ENCODE data around the gene MAP3K7.

Gene MAP3K7

GRCh38 chr6:90596967-90597539, 10.2 kb upstream of the MAP3K7 start:
- no peak for DNase-seq (ENCODE audit: low read depth)

GRCh38 chr6:90595854-90596253, 9.0 kb upstream of the MAP3K7 start:
- no peak for DNase-seq (ENCODE audit: low read depth)
- no peak overlapping the region for H3K4me3 ChIP-seq (ENCODE audit: low read depth, low read length)
- TF ChIP-seq, protein P1, sequence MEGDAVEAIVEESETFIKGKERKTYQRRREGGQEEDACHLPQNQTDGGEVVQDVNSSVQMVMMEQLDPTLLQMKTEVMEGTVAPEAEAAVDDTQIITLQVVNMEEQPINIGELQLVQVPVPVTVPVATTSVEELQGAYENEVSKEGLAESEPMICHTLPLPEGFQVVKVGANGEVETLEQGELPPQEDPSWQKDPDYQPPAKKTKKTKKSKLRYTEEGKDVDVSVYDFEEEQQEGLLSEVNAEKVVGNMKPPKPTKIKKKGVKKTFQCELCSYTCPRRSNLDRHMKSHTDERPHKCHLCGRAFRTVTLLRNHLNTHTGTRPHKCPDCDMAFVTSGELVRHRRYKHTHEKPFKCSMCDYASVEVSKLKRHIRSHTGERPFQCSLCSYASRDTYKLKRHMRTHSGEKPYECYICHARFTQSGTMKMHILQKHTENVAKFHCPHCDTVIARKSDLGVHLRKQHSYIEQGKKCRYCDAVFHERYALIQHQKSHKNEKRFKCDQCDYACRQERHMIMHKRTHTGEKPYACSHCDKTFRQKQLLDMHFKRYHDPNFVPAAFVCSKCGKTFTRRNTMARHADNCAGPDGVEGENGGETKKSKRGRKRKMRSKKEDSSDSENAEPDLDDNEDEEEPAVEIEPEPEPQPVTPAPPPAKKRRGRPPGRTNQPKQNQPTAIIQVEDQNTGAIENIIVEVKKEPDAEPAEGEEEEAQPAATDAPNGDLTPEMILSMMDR (IDR thresholded peaks at IDR 0.05; ENCODE audit: insufficient read depth, low read depth, low read length, missing control alignments) = no peak

More at GRCh38 chr6:90596967-90597539, 10.2 kb upstream of the MAP3K7 start:
- H3K4me3 ChIP-seq (ENCODE audit: low read depth, low read length) = no peak overlapping the region
- TF ChIP-seq, protein P1 (IDR thresholded peaks at IDR 0.05; ENCODE audit: insufficient read depth, low read depth, low read length, missing control alignments) = no peak

DNA sequence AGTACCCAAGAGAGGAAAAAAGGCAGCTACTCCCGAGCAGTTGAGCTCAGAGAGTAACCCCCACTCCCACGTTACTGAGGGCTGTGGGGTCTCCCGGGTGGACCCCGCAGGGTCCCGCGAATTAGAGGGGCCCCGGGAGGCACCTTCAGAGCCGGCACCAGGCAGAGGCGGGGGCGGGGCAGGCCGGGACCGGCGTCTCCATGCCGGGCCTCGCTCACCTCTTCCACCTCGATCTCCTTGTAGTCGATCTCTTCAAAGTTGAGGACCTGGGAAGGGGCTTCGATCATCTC, 381 bp downstream of the MAP3K7 start:
- no peak for DNase-seq (ENCODE audit: low read depth)

GRCh38 chr6:90584636-90585255, 2.1 kb downstream of the MAP3K7 start:
- peak overlapping the region; percentile 79 for H3K4me3 ChIP-seq (ENCODE audit: low read depth, low read length)
- TF ChIP-seq, protein P1 (IDR thresholded peaks at IDR 0.05; ENCODE audit: insufficient read depth, low read depth, low read length, missing control alignments) = no peak
- peak; percentile 38 for DNase-seq (ENCODE audit: low read depth)

More for the DNA sequence above, 381 bp downstream of the MAP3K7 start:
- TF ChIP-seq, protein P1 (IDR thresholded peaks at IDR 0.05; ENCODE audit: insufficient read depth, low read depth, low read length, missing control alignments) = no peak
- peak overlapping the region; percentile 79 for H3K4me3 ChIP-seq (ENCODE audit: low read depth, low read length)

DNA sequence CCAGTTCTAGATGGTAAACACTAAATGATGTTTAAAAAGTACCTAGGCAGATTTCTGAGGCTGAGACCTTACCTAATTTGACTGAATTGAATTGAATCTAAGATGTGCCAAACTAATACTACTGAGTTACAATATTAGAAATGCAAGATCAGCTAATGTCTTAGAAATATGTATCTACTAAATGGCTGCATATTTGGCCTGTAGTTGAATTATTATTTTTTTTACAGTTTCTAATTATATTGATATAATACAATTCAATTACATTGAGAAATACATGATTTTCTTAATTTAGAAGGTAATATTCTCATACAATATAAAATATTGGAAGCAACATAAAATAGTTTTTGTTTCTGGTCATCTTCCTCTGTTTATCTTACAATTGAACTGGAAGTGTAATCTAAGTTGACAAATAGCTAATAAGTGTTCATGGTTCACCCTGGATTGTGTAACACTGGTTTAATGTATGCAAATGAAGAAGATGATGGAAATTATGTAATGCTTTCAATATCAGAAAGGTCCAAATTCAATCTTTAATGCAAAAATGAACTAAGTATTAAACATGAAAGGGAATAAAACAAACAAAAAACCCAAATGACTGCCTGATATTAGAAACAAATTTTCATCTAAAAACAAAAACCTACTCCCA, 2.9 kb downstream of the MAP3K7 start:
- DNase-seq (ENCODE audit: low read depth) = no peak
- H3K4me3 ChIP-seq (ENCODE audit: low read depth, low read length) = no peak overlapping the region
- TF ChIP-seq, protein P1 (IDR thresholded peaks at IDR 0.05; ENCODE audit: insufficient read depth, low read depth, low read length, missing control alignments) = no peak

DNA sequence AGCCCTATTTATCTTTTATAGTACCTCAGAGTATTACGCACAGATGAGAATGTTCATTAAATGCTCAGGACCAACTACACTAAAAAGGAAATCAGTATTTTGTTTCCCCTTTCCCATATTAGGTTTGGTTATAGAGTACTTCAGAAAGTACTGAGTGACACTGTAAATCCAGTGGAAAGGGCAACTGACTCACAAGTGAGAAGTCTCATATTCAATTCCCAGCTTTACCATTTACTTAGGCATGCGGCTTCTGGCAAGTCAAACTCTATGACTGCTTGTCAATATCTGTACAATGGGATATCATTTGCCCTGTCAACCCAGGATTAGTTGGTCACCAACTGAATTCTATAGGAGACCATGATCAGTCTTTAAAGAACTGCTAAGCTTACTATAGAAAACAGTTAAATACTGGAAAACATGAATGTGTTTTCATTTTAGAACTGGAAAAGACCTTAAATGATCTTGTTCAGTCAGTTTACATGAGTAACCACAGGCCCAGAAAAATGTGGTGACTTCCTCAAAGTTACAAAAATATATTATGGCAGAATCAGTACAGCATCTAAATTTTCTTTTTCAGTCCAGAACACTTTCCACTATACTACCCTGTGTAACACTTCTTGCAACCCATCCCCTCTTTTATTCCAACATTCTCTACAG, 3.6 kb downstream of the MAP3K7 start:
- DNase-seq (ENCODE audit: low read depth) = no peak
- TF ChIP-seq, protein P1 (IDR thresholded peaks at IDR 0.05; ENCODE audit: insufficient read depth, low read depth, low read length, missing control alignments) = no peak
- H3K4me3 ChIP-seq (ENCODE audit: low read depth, low read length) = no peak overlapping the region

Measured in GM12865 (cell line).